IMR-90 (cell line): ENCODE results near the gene ADGRG6. TPM values are rescaled to one million over a fixed set of nuclear protein-coding genes. Genes with fewer than 3 reads are reported as not detected.
A peak's percentile ranks its signal among the peaks of the same experiment; 100 is the strongest.

Experiments
- ATAC-seq: fragments of 200-7000 bp; cut with Tn5 transposase; 2 replicates; pipeline ENCODE4 v1.9.1; 2020; ENCODE audit warnings: low read depth, mild to moderate bottlenecking, moderate library complexity
- BruUV-seq: library from RNA; stranded (reverse); fragments of 400-500 nt; replicated peaks from 2 replicates; lab custom pipeline; 2021; lab: Mats Ljungman, UMichigan
- CTCF ChIA-PET: fragments of 300-600 bp; formaldehyde crosslinking; extraction: SDS; loops from one replicate; lab custom pipeline; 2021; ENCODE audit warnings: antibody characterized with exemption; lab: Yijun Ruan, JAX
- POLR2A ChIA-PET: fragments of 300-600 bp; sonication (Branson Sonifier 250); formaldehyde crosslinking; loops from one replicate; lab custom pipeline; 2022; ENCODE audit warnings: antibody characterized with exemption; ENCODE audit not compliant: unreplicated experiment; lab: Charles Lee
- DNase-seq: peaks from one replicate; pipeline ENCODE4 v3.0.0; 2013
- H2AFZ ChIP-seq: replicated peaks from 2 replicates; pipeline ENCODE3; 2013; ENCODE audit warnings: low read length, mild to moderate bottlenecking; ENCODE audit not compliant: poor library complexity
- H2AK5ac ChIP-seq: 2 replicates; pipeline ENCODE4 v1.6.1; 2013; ENCODE audit warnings: low read depth, low read length, inconsistent platforms
- H2AK9ac ChIP-seq: replicated peaks from 2 replicates; pipeline ENCODE3; 2013; ENCODE audit warnings: mild to moderate bottlenecking, low read depth, low read length, moderate library complexity; ENCODE audit not compliant: poor library complexity
- H2BK120ac ChIP-seq: 2 replicates; pipeline ENCODE4 v1.6.1; 2013; ENCODE audit warnings: low read depth, low read length, inconsistent platforms
- H2BK15ac ChIP-seq: 3 replicates; pipeline ENCODE4 v1.6.1; 2013; ENCODE audit warnings: low read depth, low read length, inconsistent platforms
- H2BK20ac ChIP-seq: 2 replicates; pipeline ENCODE4 v1.6.1; 2013; ENCODE audit warnings: low read depth, mild to moderate bottlenecking, inconsistent platforms, low read length, moderate library complexity
- H2BK5ac ChIP-seq: 2 replicates; pipeline ENCODE4 v1.6.1; 2013; ENCODE audit warnings: mild to moderate bottlenecking, low read depth, low read length, inconsistent platforms; ENCODE audit not compliant: poor library complexity, severe bottlenecking
- H3K14ac ChIP-seq: replicated peaks from 2 replicates; pipeline ENCODE4 v1.6.1; 2013; ENCODE audit warnings: low read depth, low read length, inconsistent platforms
- H3K18ac ChIP-seq: 2 replicates; pipeline ENCODE4 v1.6.1; 2013; ENCODE audit warnings: low read depth, low read length, control low read depth
- H3K23ac ChIP-seq: 2 replicates; pipeline ENCODE4 v1.6.1; 2013; ENCODE audit warnings: low read depth, low read length, inconsistent platforms
- H3K27ac ChIP-seq: 2 replicates; pipeline ENCODE4 v1.5.1; 2013; ENCODE audit warnings: mild to moderate bottlenecking, control low read depth, low read length; ENCODE audit not compliant: insufficient read depth
- H3K27me3 ChIP-seq: 2 replicates; pipeline ENCODE4 v1.6.1; 2013; ENCODE audit warnings: low read length; ENCODE audit not compliant: control insufficient read depth, insufficient read depth
- H3K36me3 ChIP-seq: 2 replicates; pipeline ENCODE4 v1.6.1; 2013; ENCODE audit warnings: low read length, mixed read lengths; ENCODE audit not compliant: control insufficient read depth, insufficient read depth
- H3K4ac ChIP-seq: 2 replicates; pipeline ENCODE4 v1.6.1; 2013; ENCODE audit warnings: low read depth, low read length, inconsistent platforms
- H3K4me1 ChIP-seq: 2 replicates; pipeline ENCODE4 v1.6.1; 2013; ENCODE audit warnings: low read length, mixed read lengths; ENCODE audit not compliant: control insufficient read depth, insufficient read depth
- H3K4me2 ChIP-seq: 2 replicates; pipeline ENCODE4 v1.6.1; 2013; ENCODE audit warnings: low read depth, mild to moderate bottlenecking, control low read depth, low read length, moderate library complexity
- H3K4me3 ChIP-seq: 2 replicates; pipeline ENCODE4 v1.5.1; 2013; ENCODE audit warnings: low read depth, mild to moderate bottlenecking, control low read depth, low read length, moderate library complexity; ENCODE audit not compliant: insufficient read depth
- H3K56ac ChIP-seq: 2 replicates; pipeline ENCODE4 v1.6.1; 2013; ENCODE audit warnings: low read length, inconsistent platforms; ENCODE audit not compliant: insufficient read depth; ENCODE audit errors: extremely low read depth
- H3K79me1 ChIP-seq, 2 experiments: 2 replicates each; pipeline ENCODE4 v1.6.1; 2013; ENCODE audit warnings: low read length in 2 of 2, inconsistent platforms in 1 of 2, low read depth in 1 of 2
- H3K9ac ChIP-seq: 2 replicates; pipeline ENCODE4 v1.6.1; 2013; ENCODE audit warnings: low read depth, low read length, control low read depth
- H3K9me1 ChIP-seq: 2 replicates; pipeline ENCODE4 v1.6.1; 2013; ENCODE audit warnings: low read length, inconsistent platforms; ENCODE audit not compliant: insufficient read depth
- H3K9me3 ChIP-seq: 2 replicates; pipeline ENCODE4 v1.6.1; 2013; ENCODE audit warnings: low read length; ENCODE audit not compliant: control insufficient read depth, insufficient read depth
- H4K20me1 ChIP-seq: 2 replicates; pipeline ENCODE4 v1.6.1; 2013; ENCODE audit warnings: low read length, inconsistent platforms; ENCODE audit not compliant: insufficient read depth
- H4K5ac ChIP-seq: 2 replicates; pipeline ENCODE4 v1.6.1; 2013; ENCODE audit warnings: mild to moderate bottlenecking, low read depth, low read length, control low read depth
- H4K8ac ChIP-seq, 2 experiments: 2 replicates each; pipeline ENCODE4 v1.6.1; 2013; ENCODE audit warnings: low read depth in 2 of 2, low read length in 2 of 2, control low read depth in 1 of 2, inconsistent platforms in 1 of 2
- H4K91ac ChIP-seq: 2 replicates; pipeline ENCODE4 v1.6.1; 2013; ENCODE audit warnings: low read depth, low read length, inconsistent platforms; ENCODE audit not compliant: insufficient read depth
- BHLHE40 ChIP-seq: fragments of 150-350 bp; IDR thresholded peaks from 2 replicates; pipeline ENCODE4 v1.6.1; 2016; ENCODE audit warnings: mild to moderate bottlenecking, low read depth, low read length
- CEBPB ChIP-seq: IDR thresholded peaks from 2 replicates; pipeline ENCODE4 v1.6.1; 2012; ENCODE audit warnings: low read depth, low read length, improper control_type of control experiment
- CHD1 ChIP-seq: IDR thresholded peaks from 2 replicates; pipeline ENCODE4 v1.6.1; 2012; ENCODE audit warnings: low read depth, low read length, improper control_type of control experiment
- CTCF ChIP-seq: conservative IDR thresholded peaks from 2 replicates; pipeline ENCODE4 v1.5.1; 2012; ENCODE audit warnings: mild to moderate bottlenecking, low read depth, low read length, improper control_type of control experiment
- ELK1 ChIP-seq: fragments of 150-350 bp; IDR thresholded peaks from 2 replicates; pipeline ENCODE4 v1.6.1; 2016; ENCODE audit warnings: low read depth, mild to moderate bottlenecking, low read length, moderate library complexity, borderline replicate concordance
- FOS ChIP-seq: fragments of 150-350 bp; IDR thresholded peaks from 2 replicates; pipeline ENCODE4 v1.6.1; 2016; ENCODE audit warnings: low read depth, low read length
- MAFK ChIP-seq: IDR thresholded peaks from 2 replicates; pipeline ENCODE4 v1.6.1; 2012; ENCODE audit warnings: low read depth, low read length, improper control_type of control experiment
- MAZ ChIP-seq: IDR thresholded peaks from 2 replicates; pipeline ENCODE4 v1.6.1; 2012; ENCODE audit warnings: low read depth, mild to moderate bottlenecking, low read length, improper control_type of control experiment, moderate library complexity, borderline replicate concordance
- MXI1 ChIP-seq: IDR thresholded peaks from 2 replicates; pipeline ENCODE4 v1.6.1; 2012; ENCODE audit warnings: low read depth, mild to moderate bottlenecking, low read length, moderate library complexity, borderline replicate concordance
- NFE2L2 ChIP-seq: fragments of 150-350 bp; IDR thresholded peaks from 2 replicates; pipeline ENCODE4 v1.6.1; 2016; ENCODE audit warnings: low read depth, mild to moderate bottlenecking, low read length
- POLR2A ChIP-seq: IDR thresholded peaks from 2 replicates; pipeline ENCODE4 v1.6.1; 2012; ENCODE audit warnings: mild to moderate bottlenecking, low read depth, low read length
- RAD21 ChIP-seq: IDR thresholded peaks from 2 replicates; pipeline ENCODE4 v1.6.1; 2012; ENCODE audit warnings: low read length, improper control_type of control experiment
- RCOR1 ChIP-seq: IDR thresholded peaks from 2 replicates; pipeline ENCODE4 v1.6.1; 2012; ENCODE audit warnings: mild to moderate bottlenecking, low read length, improper control_type of control experiment; ENCODE audit not compliant: insufficient replicate concordance
- RFX5 ChIP-seq: IDR thresholded peaks from 2 replicates; pipeline ENCODE4 v1.8.0; 2012; ENCODE audit warnings: low read depth, mild to moderate bottlenecking, low read length, moderate library complexity
- SMC3 ChIP-seq: fragments of 150-350 bp; IDR thresholded peaks from 2 replicates; pipeline ENCODE4 v1.6.1; 2016; ENCODE audit warnings: low read depth, mild to moderate bottlenecking, antibody characterized with exemption, low read length, moderate library complexity
- USF2 ChIP-seq: fragments of 150-350 bp; IDR thresholded peaks from 2 replicates; pipeline ENCODE4 v1.6.1; 2017; ENCODE audit warnings: mild to moderate bottlenecking, antibody characterized with exemption, low read length, low read depth
- WGBS, 2 experiments: methylation state at CpG; one replicate each; pipeline versions ENCODE4 v1.1.5 to v1.1.7; 2013; ENCODE audit warnings: missing lambda C conversion rate in 2 of 2; ENCODE audit not compliant: insufficient read length in 1 of 2; ENCODE audit errors: extremely low coverage in 2 of 2; 5-methylcytosine and 5-hydroxymethylcytosine counted together
- dilution Hi-C: fragments of 300-500 bp; cut with HindIII; formaldehyde crosslinking; loops from one replicate; pipeline ENCODE4 v1.14.3; 2018; ENCODE audit warnings: low sequenced_read_pairs; ENCODE audit not compliant: unreplicated experiment
- in situ Hi-C: fragments of 300-500 bp; cut with MboI; formaldehyde crosslinking; loops from 3 replicates; pipeline ENCODE4 v1.14.3; 2019; ENCODE audit warnings: low sequenced_read_pairs, inconsistent platforms, mixed read lengths
- intact Hi-C: fragments of 100-400 bp; cut with micrococcal nuclease; formaldehyde crosslinking; loops from 2 replicates; pipeline ENCODE4 v1.10.0; 2022
- polyA plus RNA-seq, 3 experiments: library from polyadenylated mRNA; depleted of rRNA; stranded (reverse); fragments of >200 nt; gene quantifications; 2 replicates each; pipeline ENCODE4 v1.2.3, GENCODE V29; 2012; ENCODE audit warnings: low replicate concordance in 1 of 3
- total RNA-seq: library from RNA; depleted of rRNA; stranded (reverse); fragments of >200 nt; gene quantifications from 2 replicates; pipeline ENCODE4 v1.2.3, GENCODE V29; 2012

The ADGRG6 gene
- total and polyA plus RNA-seq, 2 of the 4 experiments (the other 2 are of a cell fraction), result 10.0 to 20.3 TPM

GRCh38 chr6:142332393-142333098 lies 30.7 kb downstream of the ADGRG6 start:
- ChIA-PET CTCF (no interaction called here), POLR2A (no interaction called here)
- BruUV-seq, result no TSS peak
- ATAC-seq (no peak), DNase-seq (peak; percentile 11)
- Histone ChIP-seq H4K8ac (no peak overlapping the region), H3K9me3 (no peaks in the 10 kb centered on the region), H3K9me1 (no peaks in the 10 kb centered on the region), H2BK5ac (no peak overlapping the region), H3K18ac (no peak overlapping the region), H4K91ac (no peak overlapping the region), H3K4me3 (no peak overlapping the region), H3K14ac (no peak overlapping the region), H2AK5ac (no peak overlapping the region), H3K4me2 (no peak overlapping the region), H3K27ac (no peak overlapping the region), H2BK120ac (no peak overlapping the region), H4K20me1 (no peaks in the 10 kb centered on the region), H3K9ac (no peak overlapping the region), H3K4ac (no peak overlapping the region), H3K4me1 (peaks cover 5% of the 10 kb centered on the region), H2BK20ac (no peak overlapping the region), H2AK9ac (no peak overlapping the region), H3K79me1 (no peaks in the 10 kb centered on the region), H3K56ac (no peak overlapping the region), H3K36me3 (no peaks in the 10 kb centered on the region), H3K23ac (no peak overlapping the region), H3K27me3 (no peaks in the 10 kb centered on the region), H2AFZ (no peak overlapping the region), H2BK15ac (no peak overlapping the region), H4K5ac (no peak overlapping the region)
- dilution Hi-C loops, result no loop called here
- WGBS, 2 experiments, result no CpG with 5 or more reads among the region's 7 CpGs
- in situ Hi-C loops, result no loop called here
- TF ChIP-seq MAFK (no peak), FOS (no peak), CEBPB (no peak), BHLHE40 (no peak), RFX5 (no peak), RCOR1 (no peak), USF2 (no peak), ELK1 (no peak), SMC3 (no peak), NFE2L2 (no peak), RAD21 (no peak), CHD1 (no peak), MAZ (no peak), MXI1 (no peak), CTCF (no peak), POLR2A (no peak)
- intact Hi-C loops, result no loop called here
